ENCODE data around the gene AKR7A2.
"Not testable (repeated sequence)": the region's sequence is repeated elsewhere in the genome, so short reads cannot be mapped to it uniquely, and the experiment has no call there.

The AKR7A2 gene

DNA sequence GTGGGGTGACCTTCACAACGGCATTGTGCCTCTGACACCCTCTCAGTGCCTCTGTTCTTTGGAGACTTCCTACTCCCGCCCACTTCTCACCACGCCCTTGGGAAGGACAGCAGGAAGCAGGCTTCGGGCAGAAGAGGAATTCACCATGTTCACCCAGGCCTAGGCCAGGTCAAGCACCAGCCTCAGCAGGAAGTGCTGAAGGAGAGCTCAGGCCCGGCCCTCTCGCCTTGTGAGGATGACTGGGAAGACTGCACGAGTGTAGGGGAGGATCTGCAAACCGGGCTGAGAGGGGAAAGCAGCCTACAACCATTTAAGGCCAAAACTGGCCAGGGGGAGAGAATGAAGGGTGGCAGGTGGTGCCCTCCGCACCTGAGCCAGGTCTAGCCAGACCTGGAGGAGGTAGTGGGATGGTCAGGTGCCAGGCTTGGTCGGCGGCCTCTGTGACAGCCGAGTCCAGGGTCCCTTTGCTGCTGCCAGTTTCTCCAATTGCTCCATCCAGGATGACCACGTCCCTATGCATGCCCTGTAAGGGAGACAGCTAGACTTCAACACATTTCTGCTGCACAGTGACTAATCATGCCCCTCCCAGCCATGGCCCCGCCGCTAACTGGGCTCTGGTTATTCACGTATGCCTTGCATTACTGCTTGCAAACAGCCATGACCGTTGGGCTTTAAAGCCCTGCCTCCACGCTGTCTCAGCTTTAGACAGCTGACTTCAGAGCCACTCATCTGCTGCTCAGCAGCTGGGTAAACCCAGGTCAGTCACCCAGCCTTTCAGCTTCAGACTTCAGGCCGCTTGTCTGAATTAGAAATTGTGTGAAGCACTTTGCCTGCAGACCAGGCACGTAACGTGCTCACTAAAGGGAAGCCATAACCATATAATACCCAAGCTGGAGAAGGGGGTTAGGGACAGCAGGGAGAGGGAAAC lies 51.5 kb downstream of the AKR7A2 start:
- peak; percentile 89 for DNase-seq (ENCODE audit: low read depth)

GRCh38 chr1:19258353-19258752 lies 53.6 kb downstream of the AKR7A2 start:
- no peak for DNase-seq (ENCODE audit: low read depth)

- no peak for DNase-seq (ENCODE audit: low read depth)
Measured at GRCh38 chr1:19257178-19257914, 54.6 kb downstream of the AKR7A2 start.

DNA sequence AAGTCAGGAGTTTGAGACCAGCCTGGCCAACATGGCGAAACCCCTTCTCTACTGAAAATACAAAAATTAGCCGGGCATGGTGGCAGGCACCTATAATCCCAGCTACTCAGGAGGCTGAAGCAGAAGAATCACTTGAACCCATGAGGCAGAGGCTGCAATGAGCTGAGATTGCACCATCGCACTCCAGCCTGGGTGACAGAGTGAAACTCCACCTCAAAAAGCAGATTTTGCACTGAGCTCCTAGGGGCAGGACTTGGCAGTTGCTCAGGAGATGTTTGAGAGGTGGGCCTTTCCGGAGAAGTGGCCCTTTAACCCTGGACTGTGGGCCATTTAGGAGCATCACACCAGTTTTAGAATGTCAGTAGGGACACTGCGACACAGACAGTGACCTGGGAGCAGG lies 55.6 kb downstream of the AKR7A2 start:
- DNase-seq (ENCODE audit: low read depth) = not testable (repeated sequence)

DNA sequence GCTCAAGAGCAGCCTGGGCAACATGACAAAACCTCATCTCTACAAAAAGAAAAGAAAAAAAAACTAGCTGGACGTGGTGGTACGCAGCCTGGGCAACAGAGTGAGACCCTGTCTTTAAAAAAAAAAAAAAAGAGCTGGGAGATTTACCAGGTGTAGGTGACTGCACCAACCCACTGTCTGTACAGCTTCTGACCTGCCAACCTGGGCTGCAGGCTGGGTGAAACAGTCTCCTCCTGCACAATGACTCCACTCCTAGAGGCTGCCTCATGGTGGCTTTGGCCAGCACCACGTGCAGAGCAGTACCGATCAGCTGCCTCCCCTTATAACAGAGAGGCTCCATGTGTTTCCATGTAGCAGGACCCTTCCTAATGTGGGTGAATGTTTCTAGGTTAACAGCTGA lies 56.7 kb downstream of the AKR7A2 start:
- no peak for DNase-seq (ENCODE audit: low read depth)

DNA sequence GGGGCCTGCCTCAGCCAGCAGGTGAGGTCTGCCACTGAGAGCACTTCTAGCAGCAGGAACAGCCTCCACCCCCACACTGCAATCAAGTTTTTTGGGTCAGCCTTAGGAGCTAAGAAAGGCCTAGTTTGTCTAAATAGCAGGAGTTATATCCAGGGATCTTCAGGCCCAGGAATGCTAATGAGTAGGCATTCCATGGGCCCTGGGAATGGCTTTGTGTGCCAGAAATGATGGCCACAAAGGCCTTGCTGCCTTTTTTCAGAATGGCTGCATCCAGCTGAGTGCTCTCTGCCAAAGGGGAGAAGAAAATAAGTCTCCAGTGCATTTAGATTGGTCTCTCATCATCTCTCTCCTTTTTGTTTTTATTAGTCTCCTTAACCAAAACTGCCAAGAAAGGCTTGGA lies 57.5 kb downstream of the AKR7A2 start:
- no peak for DNase-seq (ENCODE audit: low read depth)
